ENCODE results near the gene CRTAP.

Gene CRTAP

GRCh38 chr3:33081812-33082211, 32.0 kb upstream of the CRTAP start:
- Histone ChIP-seq H3K9me3 (no peaks in the 10 kb centered on the region), H3K4me1 (no peaks in the 10 kb centered on the region; the same call in 1 of the 2 replicates), H4K20me1 (peaks cover 91% of the 10 kb centered on the region), H3K9ac (no peak overlapping the region), H3K27ac (no peak overlapping the region), H3K36me3 (peaks cover 24% of the 10 kb centered on the region), H3K4me2 (no peak overlapping the region), H3K27me3 (no peaks in the 10 kb centered on the region), H3K4me3 (no peak overlapping the region)
- no peak for TF ChIP-seq Cebpa-rat (IDR thresholded peaks at IDR 0.05)

- H3K4me3 ChIP-seq, result no peak overlapping the region
- no peaks in the 10 kb centered on the region; the same call in 1 of the 2 replicates for H3K4me1 ChIP-seq
- no peaks in the 10 kb centered on the region for H3K27me3 ChIP-seq
- no peak overlapping the region for H3K27ac ChIP-seq
- H3K9me3 ChIP-seq, result peaks cover 4% of the 10 kb centered on the region; the same call in 1 of the 2 replicates
- peaks cover 73% of the 10 kb centered on the region for H4K20me1 ChIP-seq
- H3K9ac ChIP-seq, result no peak overlapping the region
- no peak overlapping the region for H3K4me2 ChIP-seq
- TF ChIP-seq Cebpa-rat (IDR thresholded peaks at IDR 0.05), result no peak
- peaks cover 23% of the 10 kb centered on the region; the same call in 1 of the 2 replicates for H3K36me3 ChIP-seq
Observed at GRCh38 chr3:33083958-33084357, 29.9 kb upstream of the CRTAP start.

GRCh38 chr3:33088691-33089090, 25.1 kb upstream of the CRTAP start:
- peaks cover 9% of the 10 kb centered on the region; the same call in 1 of the 2 replicates for H3K9me3 ChIP-seq
- H3K27me3 ChIP-seq, result no peaks in the 10 kb centered on the region
- no peak overlapping the region for H3K4me3 ChIP-seq
- H3K4me1 ChIP-seq, result no peaks in the 10 kb centered on the region; the same call in 1 of the 2 replicates
- peaks cover 56% of the 10 kb centered on the region for H3K36me3 ChIP-seq
- H4K20me1 ChIP-seq, result peaks cover 70% of the 10 kb centered on the region
- no peak for TF ChIP-seq Cebpa-rat (IDR thresholded peaks at IDR 0.05)
- no peak overlapping the region for H3K27ac ChIP-seq
- no peak overlapping the region for H3K9ac ChIP-seq
- no peak overlapping the region for H3K4me2 ChIP-seq

- Histone ChIP-seq H3K9ac (no peak overlapping the region), H3K4me2 (no peak overlapping the region), H3K36me3 (peaks cover 55% of the 10 kb centered on the region), H3K27ac (no peak overlapping the region), H3K4me3 (no peak overlapping the region), H4K20me1 (peaks cover 71% of the 10 kb centered on the region), H3K9me3 (peaks cover 9% of the 10 kb centered on the region; the same call in 1 of the 2 replicates), H3K4me1 (no peaks in the 10 kb centered on the region), H3K27me3 (no peaks in the 10 kb centered on the region)
- TF ChIP-seq Cebpa-rat (IDR thresholded peaks at IDR 0.05), result no peak
Observed at GRCh38 chr3:33089515-33089914, 24.3 kb upstream of the CRTAP start.

GRCh38 chr3:33091746-33092145, 22.1 kb upstream of the CRTAP start:
- no peak for TF ChIP-seq Cebpa-rat (IDR thresholded peaks at IDR 0.05)
- Histone ChIP-seq H3K9me3 (peaks cover 9% of the 10 kb centered on the region; the same call in 1 of the 2 replicates), H3K9ac (no peak overlapping the region), H3K4me1 (peaks cover 10% of the 10 kb centered on the region), H3K4me2 (no peak overlapping the region), H4K20me1 (peaks cover 62% of the 10 kb centered on the region), H3K4me3 (no peak overlapping the region), H3K27ac (no peak overlapping the region), H3K27me3 (no peaks in the 10 kb centered on the region), H3K36me3 (peaks cover 55% of the 10 kb centered on the region)

GRCh38 chr3:33092496-33093254, 21.1 kb upstream of the CRTAP start:
- Histone ChIP-seq H3K9ac (no peak overlapping the region), H3K9me3 (peaks cover 9% of the 10 kb centered on the region; the same call in 1 of the 2 replicates), H4K20me1 (peaks cover 62% of the 10 kb centered on the region), H3K36me3 (peaks cover 55% of the 10 kb centered on the region), H3K4me2 (no peak overlapping the region), H3K27me3 (no peaks in the 10 kb centered on the region), H3K4me1 (peaks cover 14% of the 10 kb centered on the region), H3K27ac (no peak overlapping the region), H3K4me3 (no peak overlapping the region)
- no peak for TF ChIP-seq Cebpa-rat (IDR thresholded peaks at IDR 0.05)

- Histone ChIP-seq H3K36me3 (peaks cover 52% of the 10 kb centered on the region), H4K20me1 (peaks cover 62% of the 10 kb centered on the region), H3K4me3 (no peak overlapping the region)
Observed at GRCh38 chr3:33093847-33094246, 20.0 kb upstream of the CRTAP start.

GRCh38 chr3:33095436-33095835, 18.4 kb upstream of the CRTAP start:
- Histone ChIP-seq H3K4me2 (peak overlapping the region; percentile 93), H3K9ac (no peak overlapping the region), H3K27me3 (no peaks in the 10 kb centered on the region), H3K9me3 (no peaks in the 10 kb centered on the region; the same call in 1 of the 2 replicates), H3K4me1 (peaks cover 14% of the 10 kb centered on the region), H4K20me1 (peaks cover 51% of the 10 kb centered on the region), H3K27ac (no peak overlapping the region), H3K36me3 (peaks cover 39% of the 10 kb centered on the region), H3K4me3 (peak overlapping the region; percentile 76)
- no peak for TF ChIP-seq Cebpa-rat (IDR thresholded peaks at IDR 0.05)

More at GRCh38 chr3:33093847-33094246, 20.0 kb upstream of the CRTAP start:
- no peak overlapping the region for H3K27ac ChIP-seq
- peaks cover 6% of the 10 kb centered on the region; the same call in 1 of the 2 replicates for H3K9me3 ChIP-seq
- H3K4me2 ChIP-seq, result no peak overlapping the region
- no peak overlapping the region for H3K9ac ChIP-seq
- H3K27me3 ChIP-seq, result no peaks in the 10 kb centered on the region
- peaks cover 14% of the 10 kb centered on the region for H3K4me1 ChIP-seq
- no peak for TF ChIP-seq Cebpa-rat (IDR thresholded peaks at IDR 0.05)

GRCh38 chr3:33096093-33096868, 17.5 kb upstream of the CRTAP start:
- no peaks in the 10 kb centered on the region for H3K9me3 ChIP-seq
- H3K9ac ChIP-seq, result peak overlapping the region; percentile 91
- peaks cover 14% of the 10 kb centered on the region for H3K4me1 ChIP-seq
- H3K27me3 ChIP-seq, result no peaks in the 10 kb centered on the region
- no peak for TF ChIP-seq Cebpa-rat (IDR thresholded peaks at IDR 0.05)
- peak overlapping the region; percentile 93 for H3K4me2 ChIP-seq
- peaks cover 30% of the 10 kb centered on the region for H3K36me3 ChIP-seq
- H4K20me1 ChIP-seq, result peaks cover 42% of the 10 kb centered on the region
- H3K4me3 ChIP-seq, result peak overlapping the region; percentile 76
- peak overlapping the region; percentile 88 for H3K27ac ChIP-seq

Data from BLaER1 (cell line).